HG03108 (cell line): ENCODE measurements around the gene RIC1.
A peak's percentile ranks its signal among the peaks of the same experiment; 100 is the strongest.
"Not testable (repeated sequence)": the region's sequence is repeated elsewhere in the genome, so short reads cannot be mapped to it uniquely, and the experiment has no call there.

Experiments used
- ATAC-seq: cut with Tn5 transposase; IDR thresholded peaks from one replicate; pipeline ENCODE4 v1.9.1; 2021; ENCODE audit warnings: moderate library complexity; ENCODE audit not compliant: unreplicated experiment

The RIC1 gene

GRCh38 chr9:5622016-5622415, 6.9 kb upstream of the RIC1 start:
- no peak for ATAC-seq

GRCh38 chr9:5624655-5625054, 4.3 kb upstream of the RIC1 start:
- ATAC-seq: no peak

- peak; percentile 43 for ATAC-seq
These were observed 1.9 kb upstream of the RIC1 start for GRCh38 chr9:5626727-5627634.

GRCh38 chr9:5627686-5628085, 1.2 kb upstream of the RIC1 start:
- ATAC-seq: not testable (repeated sequence)

GRCh38 chr9:5628183-5628529, 751 bp upstream of the RIC1 start:
- no peak for ATAC-seq

- peak; percentile 1 for ATAC-seq
These were observed 589 bp downstream of the RIC1 start for GRCh38 chr9:5629312-5630080.

GRCh38 chr9:5630081-5630507, 1.2 kb downstream of the RIC1 start:
- ATAC-seq: no peak

GRCh38 chr9:5631026-5631425, 2.1 kb downstream of the RIC1 start:
- no peak for ATAC-seq

GRCh38 chr9:5632540-5632939, 3.6 kb downstream of the RIC1 start:
- ATAC-seq: no peak

- ATAC-seq: no peak
These were observed 4.3 kb downstream of the RIC1 start for GRCh38 chr9:5633243-5633642.

- no peak for ATAC-seq
These were observed 6.5 kb downstream of the RIC1 start for GRCh38 chr9:5635390-5635789.

- no peak for ATAC-seq
These were observed 10.9 kb downstream of the RIC1 start for GRCh38 chr9:5639816-5640215.

GRCh38 chr9:5642170-5642569, 13.3 kb downstream of the RIC1 start:
- no peak for ATAC-seq

- ATAC-seq: no peak
These were observed 14.2 kb downstream of the RIC1 start for GRCh38 chr9:5643005-5643624.

GRCh38 chr9:5644501-5644900, 15.6 kb downstream of the RIC1 start:
- no peak for ATAC-seq

- no peak for ATAC-seq
These were observed 17.2 kb downstream of the RIC1 start for GRCh38 chr9:5646116-5646515.

- no peak for ATAC-seq
These were observed 21.6 kb downstream of the RIC1 start for GRCh38 chr9:5650356-5651105.

GRCh38 chr9:5651246-5651645, 22.3 kb downstream of the RIC1 start:
- ATAC-seq: no peak

- ATAC-seq: no peak
These were observed 23.9 kb downstream of the RIC1 start for GRCh38 chr9:5652821-5653220.

- not testable (repeated sequence) for ATAC-seq
These were observed 33.9 kb downstream of the RIC1 start for GRCh38 chr9:5662804-5663203.

GRCh38 chr9:5665059-5665458, 36.2 kb downstream of the RIC1 start:
- no peak for ATAC-seq
